ENCODE results near the gene GCG. TPM values are rescaled to one million over a fixed set of nuclear protein-coding genes. Genes with fewer than 3 reads are reported as not detected.

Gene GCG
- total RNA-seq, 4 donors from 2014 or later: not detected

DNA sequence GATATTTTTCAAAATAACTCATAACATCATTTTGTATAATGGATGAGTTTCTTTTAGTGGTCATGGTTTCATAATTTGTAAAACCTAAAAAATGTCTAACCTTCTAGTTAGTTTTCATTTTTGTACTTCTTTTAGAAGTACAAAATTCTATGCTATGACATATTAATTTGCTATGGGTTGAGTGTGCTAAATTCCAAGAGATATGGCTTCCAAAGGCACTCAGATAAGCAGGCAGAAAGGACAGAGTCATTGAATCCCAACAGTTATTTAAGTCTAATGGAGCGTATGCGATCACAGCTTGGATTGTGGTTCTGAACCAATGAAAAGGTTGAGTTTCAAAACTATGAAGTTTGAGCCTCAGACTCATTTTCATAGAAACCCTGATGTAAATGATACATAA is 37.0 kb downstream of the GCG start:
- TF ChIP-seq, protein P1, sequence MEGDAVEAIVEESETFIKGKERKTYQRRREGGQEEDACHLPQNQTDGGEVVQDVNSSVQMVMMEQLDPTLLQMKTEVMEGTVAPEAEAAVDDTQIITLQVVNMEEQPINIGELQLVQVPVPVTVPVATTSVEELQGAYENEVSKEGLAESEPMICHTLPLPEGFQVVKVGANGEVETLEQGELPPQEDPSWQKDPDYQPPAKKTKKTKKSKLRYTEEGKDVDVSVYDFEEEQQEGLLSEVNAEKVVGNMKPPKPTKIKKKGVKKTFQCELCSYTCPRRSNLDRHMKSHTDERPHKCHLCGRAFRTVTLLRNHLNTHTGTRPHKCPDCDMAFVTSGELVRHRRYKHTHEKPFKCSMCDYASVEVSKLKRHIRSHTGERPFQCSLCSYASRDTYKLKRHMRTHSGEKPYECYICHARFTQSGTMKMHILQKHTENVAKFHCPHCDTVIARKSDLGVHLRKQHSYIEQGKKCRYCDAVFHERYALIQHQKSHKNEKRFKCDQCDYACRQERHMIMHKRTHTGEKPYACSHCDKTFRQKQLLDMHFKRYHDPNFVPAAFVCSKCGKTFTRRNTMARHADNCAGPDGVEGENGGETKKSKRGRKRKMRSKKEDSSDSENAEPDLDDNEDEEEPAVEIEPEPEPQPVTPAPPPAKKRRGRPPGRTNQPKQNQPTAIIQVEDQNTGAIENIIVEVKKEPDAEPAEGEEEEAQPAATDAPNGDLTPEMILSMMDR (IDR thresholded peaks at IDR 0.05): no peak
- no peak for TF ChIP-seq POLR2A (IDR thresholded peaks at IDR 0.05)
- peaks cover 20 to 33% of the 10 kb centered on the region in 2 donors for H3K4me1 ChIP-seq
- intact Hi-C loops (cut with DNase I): no loop called here
- WGBS, 2 donors: 97 to 100% methylated on average over 2 of the region's 2 CpGs
- no peak for DNase-seq
- no peaks in the 10 kb centered on the region for H3K27me3 ChIP-seq
- H3K9me3 ChIP-seq: no peaks in the 10 kb centered on the region
- H3K4me3 ChIP-seq (replicated peaks in 1 of 3): no peak overlapping the region
- no peak overlapping the region for H3K27ac ChIP-seq
- no peaks in the 10 kb centered on the region for H3K36me3 ChIP-seq

DNA sequence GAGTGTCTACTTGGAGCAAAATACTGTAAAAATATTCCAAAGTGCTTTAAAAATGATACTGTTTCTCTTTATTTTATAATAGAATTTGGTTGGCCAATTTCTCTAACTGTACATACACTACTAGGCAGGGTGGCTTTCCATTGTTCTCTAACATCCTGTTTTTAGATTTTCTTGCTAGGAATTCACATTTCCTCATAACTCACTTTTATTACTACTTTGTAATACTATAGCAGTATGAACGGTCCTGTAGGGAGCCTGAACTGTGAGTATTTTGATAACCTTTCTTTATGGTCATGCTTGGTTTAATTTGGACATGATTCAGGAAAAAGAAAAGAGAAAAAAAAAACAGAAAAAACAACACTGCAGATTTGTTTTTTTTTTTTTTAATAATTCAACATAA is 37.8 kb downstream of the GCG start:
- WGBS, 2 donors: 4 to 8% methylated on average over 1 of the region's 1 CpG
- no peaks in the 10 kb centered on the region for H3K9me3 ChIP-seq
- TF ChIP-seq POLR2A (IDR thresholded peaks at IDR 0.05): no peak
- TF ChIP-seq, protein P1 (IDR thresholded peaks at IDR 0.05): no peak
- no peak overlapping the region for H3K27ac ChIP-seq
- H3K27me3 ChIP-seq: no peaks in the 10 kb centered on the region
- H3K36me3 ChIP-seq: no peaks in the 10 kb centered on the region
- peaks cover 20 to 33% of the 10 kb centered on the region in 2 donors for H3K4me1 ChIP-seq
- H3K4me3 ChIP-seq (replicated peaks in 1 of 3): no peak overlapping the region
- intact Hi-C loops (cut with DNase I): no loop called here
- no peak for DNase-seq

DNA sequence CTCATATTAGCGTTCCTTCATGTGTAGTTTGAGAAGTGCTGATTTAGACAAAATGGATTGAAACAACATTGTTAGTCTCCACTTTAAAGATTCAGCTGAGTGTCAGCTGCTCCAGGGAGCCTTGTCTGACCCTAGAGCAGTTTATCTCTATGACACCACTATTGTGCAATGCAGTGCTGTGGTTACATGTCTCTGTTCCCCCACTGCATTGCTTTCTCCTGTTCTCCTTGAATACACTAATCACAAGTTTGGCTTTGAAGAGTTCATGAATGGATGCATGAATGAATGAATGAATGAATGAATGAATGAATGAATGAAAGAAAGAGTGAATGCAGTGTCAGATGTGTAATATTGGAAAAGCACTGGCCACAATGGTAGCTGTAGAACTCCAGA is 38.3 kb downstream of the GCG start:
- Histone ChIP-seq H3K36me3 (no peaks in the 10 kb centered on the region), H3K4me1 (peaks cover 20 to 30% of the 10 kb centered on the region in 2 donors), H3K9me3 (no peaks in the 10 kb centered on the region), H3K4me3 (replicated peaks in 1 of 3) (no peak overlapping the region), H3K27ac (no peak overlapping the region), H3K27me3 (no peaks in the 10 kb centered on the region)
- 79 to 83% methylated on average over 1 of the region's 1 CpG for WGBS, 2 donors
- DNase-seq: peak in 1 of 2 donors; percentile 6
- TF ChIP-seq POLR2A (IDR thresholded peaks at IDR 0.05): no peak
- TF ChIP-seq, protein P1 (IDR thresholded peaks at IDR 0.05): no peak
- intact Hi-C loops (cut with DNase I): no loop called here

DNA sequence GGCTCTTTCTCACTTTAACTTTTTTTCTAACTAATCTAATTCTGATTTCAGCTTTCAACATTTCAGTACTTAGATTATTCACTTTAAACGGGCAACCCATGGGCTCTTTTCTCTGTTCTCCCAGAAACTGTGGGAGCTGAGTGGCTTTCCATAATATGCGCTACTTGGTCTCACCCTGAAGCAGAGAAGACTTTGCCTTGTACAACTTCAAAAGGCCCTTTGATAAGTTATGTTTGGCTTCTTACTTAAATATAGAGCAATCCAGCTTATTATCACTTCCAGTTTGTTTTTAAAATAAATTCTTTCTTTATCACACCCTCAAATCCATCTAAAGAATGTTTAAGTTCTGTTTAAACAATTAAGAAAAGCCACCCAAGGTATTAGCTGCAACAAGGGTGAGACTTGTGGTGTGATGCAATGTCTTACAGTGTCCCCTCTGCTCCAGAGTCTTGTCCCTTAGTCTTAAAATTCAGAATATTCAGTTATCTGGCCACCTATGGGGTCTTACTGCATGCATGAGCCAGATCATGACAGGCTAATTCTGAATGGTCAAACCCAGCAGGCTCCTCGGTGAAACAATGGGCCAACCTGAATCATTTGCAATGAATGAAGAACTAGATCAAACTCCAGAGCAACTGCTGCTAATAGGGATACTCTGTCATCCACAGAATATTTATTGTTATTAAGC is 38.8 kb downstream of the GCG start:
- DNase-seq: no peak
- WGBS, 2 donors: 77 to 79% methylated on average over 3 of the region's 3 CpGs
- Histone ChIP-seq H3K9me3 (no peaks in the 10 kb centered on the region), H3K36me3 (no peaks in the 10 kb centered on the region), H3K4me3 (replicated peaks in 1 of 3) (no peak overlapping the region), H3K4me1 (peaks cover 16 to 26% of the 10 kb centered on the region in 2 donors), H3K27ac (no peak overlapping the region), H3K27me3 (no peaks in the 10 kb centered on the region)
- intact Hi-C loops (cut with DNase I): no loop called here
- TF ChIP-seq POLR2A (IDR thresholded peaks at IDR 0.05): no peak
- TF ChIP-seq, protein P1 (IDR thresholded peaks at IDR 0.05): no peak

DNA sequence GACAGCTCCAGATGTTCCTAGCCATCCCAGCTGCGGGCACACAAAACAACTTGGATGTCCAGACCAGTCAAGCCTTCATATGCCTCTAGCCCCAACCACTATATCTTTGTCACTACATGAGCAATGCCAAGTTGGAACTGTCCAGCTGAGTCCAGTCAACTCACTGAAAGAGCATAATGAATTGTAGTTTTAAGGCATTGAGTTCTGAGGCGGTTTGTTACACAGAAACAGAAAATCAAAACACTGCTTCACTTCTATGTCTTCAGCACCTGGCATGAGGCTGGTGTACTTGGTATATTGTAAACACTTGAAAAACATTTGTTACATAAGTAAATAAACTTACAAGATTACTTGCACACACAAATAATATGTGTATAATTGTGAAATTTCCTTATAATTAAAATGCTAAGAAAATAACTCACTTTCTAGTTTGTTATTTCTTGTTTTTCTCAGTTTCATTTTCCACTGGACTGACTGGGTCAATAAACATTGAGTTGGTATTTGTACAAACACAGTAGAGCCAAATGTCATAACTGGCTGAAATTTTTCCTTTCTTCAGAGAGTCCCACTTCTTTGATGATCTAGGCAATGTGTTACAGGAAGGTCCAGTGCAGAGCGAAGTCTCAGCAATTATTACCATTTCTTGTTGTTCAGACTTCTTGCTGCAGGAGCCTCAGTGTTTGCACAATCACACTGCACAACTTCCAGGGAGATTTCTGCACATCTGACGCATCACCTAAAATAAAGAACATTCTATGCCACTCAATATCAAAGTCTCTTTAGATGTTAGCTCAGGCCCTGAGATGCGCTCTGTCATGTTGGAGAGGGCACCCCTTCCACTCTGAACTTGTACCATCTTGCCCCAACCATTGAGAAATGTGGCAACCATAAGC is 39.8 kb downstream of the GCG start:
- DNase-seq: peak in 1 of 2 donors; percentile 4
- 83 to 95% methylated on average over 5 of the region's 5 CpGs for WGBS, 2 donors
- intact Hi-C loops (cut with DNase I): no loop called here
- H3K4me1 ChIP-seq: peaks cover 15 to 22% of the 10 kb centered on the region in 2 donors
- no peaks in the 10 kb centered on the region for H3K27me3 ChIP-seq
- no peak overlapping the region for H3K27ac ChIP-seq
- no peak overlapping the region for H3K4me3 ChIP-seq (replicated peaks in 1 of 3)
- no peaks in the 10 kb centered on the region for H3K9me3 ChIP-seq
- TF ChIP-seq POLR2A (IDR thresholded peaks at IDR 0.05): no peak
- TF ChIP-seq, protein P1 (IDR thresholded peaks at IDR 0.05): no peak
- H3K36me3 ChIP-seq: no peaks in the 10 kb centered on the region
